ENCODE results near the gene ARCN1. TPM values are rescaled to one million over a fixed set of nuclear protein-coding genes. Genes with fewer than 3 reads are reported as not detected.

Gene ARCN1
- total RNA-seq, 1 donor from 2014 or later = 99.4 TPM

DNA sequence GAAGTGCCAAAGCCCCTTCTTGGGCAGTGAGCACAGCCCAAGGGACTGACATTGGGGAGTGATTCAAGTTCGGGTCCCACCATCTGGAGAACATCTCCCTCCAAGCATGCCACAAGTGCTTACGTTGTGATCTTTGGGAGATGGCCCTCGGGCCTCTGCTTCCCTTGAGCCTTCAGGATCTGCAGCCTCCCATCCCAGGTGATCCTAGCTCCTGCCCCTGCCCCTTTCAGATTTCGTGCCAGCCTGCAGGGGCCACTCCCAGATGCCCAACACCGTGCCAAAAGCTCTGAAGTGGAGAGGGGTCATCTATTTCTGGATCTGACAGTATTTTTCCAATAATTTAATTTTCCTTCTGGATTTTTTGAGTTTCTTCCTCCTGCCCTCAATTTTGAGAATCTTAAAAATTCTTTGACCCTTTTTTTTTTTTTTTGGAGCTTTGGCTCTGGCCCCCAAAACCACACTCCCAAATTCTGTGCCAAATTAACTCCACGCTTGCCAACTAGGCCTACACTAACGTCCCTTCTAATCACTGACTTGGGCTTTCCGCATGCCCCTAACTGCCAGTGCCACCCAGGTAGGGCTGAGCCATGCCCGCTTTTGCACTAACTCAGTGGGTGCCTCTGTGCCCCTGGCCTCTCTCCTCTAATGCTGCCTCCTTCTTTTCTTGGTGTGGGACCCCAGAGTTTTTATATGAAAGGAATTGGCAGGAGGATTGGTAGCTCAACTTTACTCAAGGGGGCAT, 60.5 kb downstream of the ARCN1 start:
- no peaks in the 10 kb centered on the region for H3K9me3 ChIP-seq (replicated peaks)
- H3K4me1 ChIP-seq = peaks cover 98% of the 10 kb centered on the region
- H3K36me3 ChIP-seq = peaks cover 87% of the 10 kb centered on the region
- H3K27ac ChIP-seq (replicated peaks) = peak overlapping the region; percentile 64
- H3K27me3 ChIP-seq (ENCODE audit: low read depth) = no peaks in the 10 kb centered on the region
- no peak for TF ChIP-seq CTCF (IDR thresholded peaks at IDR 0.05; ENCODE audit: borderline replicate concordance)
- no peak overlapping the region for H3K4me3 ChIP-seq
- no peak for DNase-seq
- intact Hi-C loops (cut with micrococcal nuclease) = no loop called here

DNA sequence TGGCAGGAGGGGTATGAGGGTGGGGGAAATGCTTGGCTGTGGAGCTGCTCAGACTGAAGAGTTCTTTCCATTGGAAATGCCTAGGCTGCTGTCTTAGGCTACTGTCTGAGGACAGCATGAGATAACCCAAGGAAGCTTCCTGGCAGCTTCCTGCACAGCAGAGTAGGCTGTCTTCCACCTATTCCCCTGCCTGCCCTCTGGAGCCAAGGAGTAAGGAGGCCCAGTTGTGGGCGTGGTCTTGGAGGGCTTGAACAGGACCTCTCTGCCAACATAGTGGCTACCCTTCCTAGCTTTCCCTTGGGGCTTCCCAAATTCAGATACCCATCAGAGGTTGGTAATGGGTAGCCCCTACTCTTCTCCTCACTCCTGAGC, 61.1 kb downstream of the ARCN1 start:
- peaks cover 98% of the 10 kb centered on the region for H3K4me1 ChIP-seq
- TF ChIP-seq CTCF (IDR thresholded peaks at IDR 0.05; ENCODE audit: borderline replicate concordance) = no peak
- intact Hi-C loops (cut with micrococcal nuclease) = no loop called here
- H3K27me3 ChIP-seq (ENCODE audit: low read depth) = no peaks in the 10 kb centered on the region
- H3K27ac ChIP-seq (replicated peaks) = peak overlapping the region; percentile 64
- H3K4me3 ChIP-seq = no peak overlapping the region
- H3K36me3 ChIP-seq = peaks cover 87% of the 10 kb centered on the region
- no peaks in the 10 kb centered on the region for H3K9me3 ChIP-seq (replicated peaks)
- no peak for DNase-seq

GRCh38 chr11:118633979-118634378, 61.8 kb downstream of the ARCN1 start:
- Histone ChIP-seq H3K36me3 (peaks cover 87% of the 10 kb centered on the region), H3K4me3 (peak overlapping the region; percentile 31), H3K27me3 (ENCODE audit: low read depth) (no peaks in the 10 kb centered on the region), H3K4me1 (peaks cover 98% of the 10 kb centered on the region), H3K9me3 (replicated peaks) (no peaks in the 10 kb centered on the region), H3K27ac (replicated peaks) (peak overlapping the region; percentile 64)
- DNase-seq = no peak
- no peak for TF ChIP-seq CTCF (IDR thresholded peaks at IDR 0.05; ENCODE audit: borderline replicate concordance)
- intact Hi-C loops (cut with micrococcal nuclease) = no loop called here

DNA sequence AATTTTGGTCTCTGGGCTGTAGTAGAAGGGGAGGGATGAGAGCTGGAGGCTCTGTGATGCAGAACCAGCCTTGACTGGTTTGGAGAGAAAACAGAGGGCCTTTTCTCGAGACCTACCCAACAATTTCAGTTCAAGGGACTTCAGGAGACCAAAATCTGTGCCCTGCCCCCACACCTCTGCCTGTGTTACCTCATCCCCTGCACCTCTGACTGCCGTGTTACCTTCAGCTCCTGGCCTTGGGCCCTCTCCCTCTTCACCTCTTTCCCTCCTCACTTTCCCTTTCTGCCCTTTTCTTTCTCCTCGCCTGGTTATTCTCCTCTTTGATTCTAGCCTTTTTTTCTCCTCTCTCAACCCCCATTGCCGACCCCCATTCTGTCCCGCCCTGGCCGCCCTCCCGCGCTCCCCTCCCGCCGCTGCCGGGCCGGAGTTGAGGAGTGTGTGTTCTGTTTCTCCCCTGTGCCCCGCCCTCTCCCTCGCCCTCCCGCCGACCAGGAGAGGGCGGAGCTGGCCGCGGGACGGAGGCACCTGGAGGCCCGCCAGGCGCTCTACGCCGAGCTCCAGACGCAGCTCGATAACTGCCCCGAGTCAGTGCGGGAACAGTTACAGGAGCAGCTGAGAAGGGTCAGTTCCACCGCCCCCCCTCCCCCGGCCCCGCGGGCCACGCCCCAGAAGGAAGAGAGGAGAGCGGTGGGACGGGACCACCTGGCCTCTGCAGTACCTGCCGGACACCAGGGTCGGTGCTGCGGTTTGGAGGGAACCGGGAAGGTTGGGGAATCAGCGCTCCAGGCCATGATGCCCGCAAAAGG, 62.4 kb downstream of the ARCN1 start:
- DNase-seq = peak; percentile 83
- Histone ChIP-seq H3K4me3 (peak overlapping the region; percentile 31), H3K36me3 (peaks cover 87% of the 10 kb centered on the region), H3K27me3 (ENCODE audit: low read depth) (no peaks in the 10 kb centered on the region), H3K4me1 (peaks cover 98% of the 10 kb centered on the region), H3K9me3 (replicated peaks) (no peaks in the 10 kb centered on the region), H3K27ac (replicated peaks) (peak overlapping the region; percentile 64)
- peak; percentile 39 for TF ChIP-seq CTCF (IDR thresholded peaks at IDR 0.05; ENCODE audit: borderline replicate concordance)
- intact Hi-C loops (cut with micrococcal nuclease) = no loop called here

DNA sequence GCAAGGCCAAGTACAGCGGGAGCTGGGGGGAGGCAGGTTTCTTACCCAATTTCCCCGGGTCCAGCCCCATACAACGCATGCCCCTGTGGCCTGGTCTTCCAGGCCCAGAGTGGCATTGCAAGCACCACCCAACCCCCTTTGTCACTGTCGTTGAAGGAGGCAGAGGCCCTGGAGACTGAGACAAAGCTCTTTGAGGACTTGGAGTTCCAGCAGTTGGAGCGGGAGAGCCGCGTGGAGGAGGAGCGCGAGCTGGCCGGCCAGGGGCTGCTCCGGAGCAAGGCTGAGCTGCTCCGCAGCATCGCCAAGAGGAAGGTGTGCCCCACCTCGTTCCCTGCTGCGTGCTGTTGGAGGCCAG, 63.0 kb downstream of the ARCN1 start:
- no peak for TF ChIP-seq CTCF (IDR thresholded peaks at IDR 0.05; ENCODE audit: borderline replicate concordance)
- intact Hi-C loops (cut with micrococcal nuclease) = no loop called here
- H3K27me3 ChIP-seq (ENCODE audit: low read depth) = no peaks in the 10 kb centered on the region
- peak overlapping the region; percentile 31 for H3K4me3 ChIP-seq
- H3K36me3 ChIP-seq = peaks cover 87% of the 10 kb centered on the region
- H3K27ac ChIP-seq (replicated peaks) = peak overlapping the region; percentile 64
- no peak for DNase-seq
- H3K4me1 ChIP-seq = peaks cover 98% of the 10 kb centered on the region
- H3K9me3 ChIP-seq (replicated peaks) = no peaks in the 10 kb centered on the region

All from left ventricle myocardium inferior (tissue), 1 donor.